GM19025 (cell line): ENCODE measurements around the gene VPS36.
A peak's percentile ranks its signal among the peaks of the same experiment; 100 is the strongest.
"Not testable (repeated sequence)": the region's sequence is repeated elsewhere in the genome, so short reads cannot be mapped to it uniquely, and the experiment has no call there.

Source experiments
- ATAC-seq: cut with Tn5 transposase; IDR thresholded peaks from one replicate; pipeline ENCODE4 v1.9.1; 2021; ENCODE audit warnings: mild to moderate bottlenecking, low read depth, moderate library complexity; ENCODE audit not compliant: unreplicated experiment

Gene VPS36, protein sequence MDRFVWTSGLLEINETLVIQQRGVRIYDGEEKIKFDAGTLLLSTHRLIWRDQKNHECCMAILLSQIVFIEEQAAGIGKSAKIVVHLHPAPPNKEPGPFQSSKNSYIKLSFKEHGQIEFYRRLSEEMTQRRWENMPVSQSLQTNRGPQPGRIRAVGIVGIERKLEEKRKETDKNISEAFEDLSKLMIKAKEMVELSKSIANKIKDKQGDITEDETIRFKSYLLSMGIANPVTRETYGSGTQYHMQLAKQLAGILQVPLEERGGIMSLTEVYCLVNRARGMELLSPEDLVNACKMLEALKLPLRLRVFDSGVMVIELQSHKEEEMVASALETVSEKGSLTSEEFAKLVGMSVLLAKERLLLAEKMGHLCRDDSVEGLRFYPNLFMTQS

DNA sequence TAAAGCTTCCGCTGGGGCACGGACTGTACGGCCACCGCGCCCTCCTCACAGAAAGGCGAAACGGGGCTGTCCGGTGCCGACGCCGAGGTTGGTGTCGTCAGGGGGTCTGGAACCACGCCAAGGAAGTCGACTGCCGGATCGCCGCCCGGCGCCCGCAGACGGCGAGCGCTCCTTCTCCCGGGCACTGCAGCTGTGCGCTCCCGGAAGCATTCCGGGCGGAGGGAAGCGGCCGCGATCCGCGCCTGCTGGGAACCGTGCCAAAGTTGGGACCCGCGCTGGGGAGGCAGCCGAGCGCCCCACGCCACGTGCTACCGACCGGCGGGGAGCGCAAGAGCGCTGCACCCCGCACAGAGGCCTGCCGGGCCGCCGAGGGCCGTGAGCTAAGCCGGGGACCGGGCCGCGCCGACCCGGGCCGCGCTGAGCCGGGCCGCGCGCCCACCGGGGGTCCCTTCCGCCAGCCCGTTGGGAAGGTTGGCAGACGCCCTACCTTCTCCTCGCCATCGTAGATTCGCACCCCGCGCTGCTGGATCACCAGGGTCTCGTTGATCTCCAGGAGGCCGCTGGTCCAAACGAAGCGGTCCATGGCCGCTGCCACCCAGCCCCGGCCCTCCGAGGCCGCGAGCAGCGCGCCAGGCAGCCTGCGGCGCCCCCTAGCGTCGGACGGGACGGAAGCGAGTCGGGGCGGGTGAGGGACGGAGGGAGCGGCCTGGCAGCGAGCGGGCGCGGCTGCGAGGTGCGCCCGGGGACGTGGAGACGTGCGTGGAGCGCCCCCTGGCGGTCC, at the start of gene VPS36:
Gene VPS36, minus strand, starts transcription at position 623 of the 781 bp plus-strand sequence. Its CDS starts 40 bp downstream, at position 583.
- peak; percentile 62 for ATAC-seq

DNA sequence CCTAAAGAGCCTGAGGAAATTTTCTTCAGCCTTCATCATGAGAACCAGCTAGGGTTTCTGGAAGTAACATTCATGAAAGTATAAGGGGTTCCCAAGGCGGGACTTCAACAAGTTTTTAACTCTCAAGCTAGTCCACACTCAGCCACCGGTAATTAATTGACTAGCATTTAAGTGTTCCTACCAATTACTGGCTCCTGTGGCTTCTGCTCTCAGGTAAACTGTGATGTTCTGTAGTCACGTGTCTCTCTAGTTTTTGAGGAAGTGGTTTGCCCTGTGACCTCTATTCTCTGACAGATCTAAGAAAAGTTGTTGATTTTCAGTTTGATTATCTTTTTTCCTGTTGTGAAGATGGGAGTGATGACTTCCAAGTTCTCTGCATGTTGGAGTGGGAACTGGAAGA, 47.5 kb upstream of the VPS36 start:
- ATAC-seq = peak; percentile 48

DNA sequence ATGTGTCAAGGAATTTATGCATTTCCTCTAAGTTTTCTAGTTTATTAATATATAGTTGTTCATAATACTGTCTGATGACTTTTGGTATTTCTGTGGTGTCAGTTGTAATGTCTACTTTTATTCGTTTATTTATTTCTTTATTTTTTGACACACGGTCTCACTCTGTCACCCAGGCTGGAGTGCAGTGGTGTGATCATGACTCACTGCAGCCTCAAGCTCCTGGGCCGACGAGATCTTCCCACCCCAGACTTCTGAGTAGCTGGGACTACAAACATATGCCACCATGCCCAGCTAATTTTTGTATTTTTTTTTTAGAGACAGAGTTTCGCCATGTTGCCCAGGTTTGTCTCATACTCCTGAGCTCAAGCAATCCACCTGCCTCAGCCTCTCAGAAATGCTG, 43.8 kb upstream of the VPS36 start:
- ATAC-seq = not testable (repeated sequence)

DNA sequence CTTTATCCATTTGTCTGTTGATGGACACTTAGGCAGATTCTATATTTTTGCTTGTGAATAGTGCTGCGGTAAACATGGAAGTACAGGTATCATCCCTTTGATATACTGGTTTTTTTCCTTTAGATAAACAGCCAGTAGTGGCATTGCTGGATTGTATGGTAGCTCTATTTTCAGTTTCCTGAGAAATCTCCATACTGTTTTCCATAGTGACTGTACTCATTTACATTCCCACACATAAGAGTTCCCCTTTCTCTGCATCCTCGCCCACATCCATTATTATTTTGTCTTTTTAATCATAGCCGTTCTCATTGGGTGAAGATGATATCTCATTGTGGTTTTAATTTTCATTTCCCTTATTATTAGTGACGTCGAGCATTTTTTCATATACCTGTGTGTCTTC, 40.6 kb upstream of the VPS36 start:
- ATAC-seq = not testable (repeated sequence)

DNA sequence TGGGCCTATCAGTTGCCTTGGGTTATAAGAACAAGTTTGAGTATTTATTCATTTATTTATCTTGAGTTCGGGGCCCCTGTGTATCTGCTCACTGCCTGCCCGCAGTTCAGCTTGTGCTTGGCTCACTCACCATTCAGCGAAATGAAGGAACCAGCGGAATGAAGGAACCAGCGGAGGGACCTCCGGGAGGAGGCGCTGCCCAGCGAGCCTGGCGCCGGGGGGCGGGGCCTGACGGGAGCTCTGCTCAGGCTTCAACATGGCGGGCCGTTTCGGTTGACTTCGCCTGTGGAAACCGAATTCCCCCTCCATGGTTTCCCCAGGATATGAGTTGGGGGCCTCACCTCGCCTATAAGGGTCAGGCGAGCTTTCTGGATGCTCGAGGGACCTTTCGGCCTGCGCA, 38.3 kb upstream of the VPS36 start:
- ATAC-seq = not testable (repeated sequence)

DNA sequence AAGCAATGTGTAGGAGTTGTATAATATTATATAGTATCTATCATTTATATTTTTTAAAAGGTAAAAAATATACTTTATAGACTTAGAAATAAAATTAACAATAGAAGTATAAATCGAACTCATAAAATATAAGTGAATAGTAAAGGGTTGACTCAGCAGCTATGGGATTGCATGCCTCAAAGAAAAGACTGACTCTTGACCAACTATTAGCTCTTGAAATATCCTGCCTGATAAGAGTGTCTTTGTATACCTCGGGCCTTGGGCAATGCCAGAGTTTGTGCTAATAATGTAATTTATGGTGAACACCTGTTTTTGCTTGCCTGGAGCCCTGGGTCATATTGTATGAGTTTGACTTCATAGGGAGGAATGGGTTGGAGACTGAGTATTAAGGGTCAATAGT, 36.6 kb upstream of the VPS36 start:
- ATAC-seq = not testable (repeated sequence)

DNA sequence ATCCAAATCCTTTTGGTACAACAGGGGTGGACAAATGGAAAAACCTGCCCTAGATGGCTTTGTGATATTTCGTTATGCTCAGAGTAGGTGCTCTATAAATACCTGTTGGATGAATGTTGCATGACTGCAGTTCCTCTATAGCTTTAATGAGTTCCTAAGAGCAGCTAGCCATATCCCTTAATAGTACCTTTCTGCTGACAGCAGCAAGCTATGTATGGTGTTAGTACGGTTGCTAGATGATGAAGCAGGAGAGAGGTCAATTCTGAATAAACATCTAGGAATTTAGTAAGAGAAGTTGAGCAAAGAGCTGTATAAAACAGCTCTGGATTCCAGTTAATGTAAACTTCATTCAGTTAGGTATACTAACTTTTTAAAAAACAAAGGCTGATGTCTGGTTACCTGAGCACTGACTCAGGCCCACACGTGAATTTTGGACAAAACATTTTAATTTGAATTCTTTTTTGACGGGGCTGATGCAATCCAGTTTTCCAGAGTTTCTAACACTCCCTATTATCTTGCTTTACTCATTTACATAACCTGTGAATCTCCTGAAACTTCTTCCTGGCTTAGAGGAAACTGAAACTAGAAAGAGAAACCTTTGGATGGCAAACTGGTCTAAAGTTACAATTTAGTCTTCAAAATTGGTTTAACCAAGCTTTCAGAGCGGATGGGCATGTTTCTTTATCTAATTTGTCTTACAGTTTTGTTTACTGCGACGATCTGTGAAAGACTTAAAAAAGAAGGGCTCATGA, 30.4 kb upstream of the VPS36 start:
- not testable (repeated sequence) for ATAC-seq

DNA sequence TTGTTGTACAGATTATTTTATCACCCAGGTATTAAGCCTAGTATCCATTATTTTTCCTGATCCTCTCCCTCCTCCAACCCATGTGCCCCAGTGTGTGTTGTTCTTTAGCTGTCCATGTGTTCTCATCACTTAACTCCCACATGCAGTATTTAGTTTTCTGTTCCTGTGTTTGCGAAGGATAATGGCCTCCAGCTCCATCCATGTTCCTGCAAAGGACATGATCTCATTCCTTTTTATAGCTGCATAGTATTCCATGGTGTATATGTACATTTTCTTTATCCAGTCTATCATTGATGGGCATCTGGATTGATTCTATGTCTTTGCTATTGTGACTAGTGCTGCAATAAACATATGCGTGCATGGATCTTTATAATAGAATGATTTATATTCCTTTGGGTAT, 18.1 kb upstream of the VPS36 start:
- ATAC-seq = not testable (repeated sequence)

DNA sequence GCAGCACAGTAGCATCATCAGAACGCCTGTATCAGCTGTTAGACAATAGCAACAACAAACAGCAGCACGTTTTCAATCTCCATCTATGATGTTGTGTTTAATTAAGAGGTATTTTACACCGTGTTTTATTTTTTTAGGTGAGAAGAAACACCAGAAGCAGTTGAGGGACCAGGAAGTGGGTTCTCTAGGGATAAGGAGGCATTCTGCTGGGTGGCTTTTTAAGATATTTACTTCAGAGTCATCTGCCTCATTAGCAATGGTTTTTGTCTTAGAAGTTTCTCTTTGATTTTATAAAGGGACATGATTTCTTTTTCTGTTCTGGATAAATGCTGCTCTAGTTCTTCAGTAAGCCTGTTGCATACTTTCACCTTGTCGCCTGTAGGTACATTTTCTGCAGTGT, 13.1 kb upstream of the VPS36 start:
- ATAC-seq = no peak

DNA sequence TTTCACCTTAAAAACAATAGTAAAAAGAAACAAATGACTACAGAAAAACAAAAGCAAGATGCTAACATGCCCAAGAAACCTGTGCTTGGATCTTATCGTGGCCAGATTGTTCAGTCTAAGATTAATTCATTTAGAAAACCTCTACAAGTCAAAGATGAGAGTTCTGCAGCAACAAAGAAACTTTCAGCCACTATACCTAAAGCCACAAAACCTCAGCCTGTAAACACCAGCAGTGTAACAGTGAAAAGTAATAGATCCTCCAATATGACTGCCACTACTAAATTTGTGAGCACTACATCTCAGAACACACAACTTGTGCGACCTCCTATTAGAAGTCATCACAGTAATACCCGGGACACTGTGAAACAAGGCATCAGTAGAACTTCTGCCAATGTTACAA, 10.8 kb upstream of the VPS36 start:
- ATAC-seq = no peak

DNA sequence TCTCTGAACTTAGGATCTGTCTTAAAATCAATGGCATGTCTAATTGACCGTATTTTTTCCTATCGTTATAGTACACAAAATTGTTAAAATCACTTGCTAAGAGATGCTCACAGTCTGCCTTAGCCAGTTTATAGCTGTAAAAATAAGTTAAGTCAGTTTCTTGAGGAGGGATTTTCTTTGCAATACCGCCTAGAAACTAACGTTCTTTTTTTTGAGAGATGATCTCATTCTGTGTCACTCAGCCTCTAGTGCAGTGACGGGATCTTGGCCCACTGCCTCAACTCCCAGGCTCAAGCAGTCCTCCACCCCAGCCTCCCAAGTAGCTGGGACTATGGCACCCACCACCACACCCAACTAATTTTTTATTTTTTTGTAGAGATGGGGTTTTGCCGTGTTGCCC, 9.2 kb upstream of the VPS36 start:
- no peak for ATAC-seq

DNA sequence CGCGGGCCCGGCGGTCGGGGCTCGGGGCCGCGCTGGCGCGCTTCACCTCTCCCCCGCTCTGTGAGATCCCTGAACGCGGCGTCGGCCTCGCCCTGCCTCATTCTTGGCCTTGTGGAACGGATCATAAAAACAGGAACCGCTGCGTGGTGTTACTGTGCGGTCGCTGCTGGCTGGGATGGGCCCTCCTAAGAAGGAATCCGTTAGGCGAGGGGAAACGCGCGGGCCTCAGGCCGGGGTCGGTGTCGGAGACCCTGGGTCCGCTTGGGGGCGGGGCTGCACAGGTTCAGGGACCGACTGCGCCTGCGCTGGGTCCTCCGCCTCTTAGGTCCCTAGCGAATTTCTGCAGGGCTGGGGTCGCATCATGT, 5.2 kb upstream of the VPS36 start:
- ATAC-seq = peak; percentile 13

DNA sequence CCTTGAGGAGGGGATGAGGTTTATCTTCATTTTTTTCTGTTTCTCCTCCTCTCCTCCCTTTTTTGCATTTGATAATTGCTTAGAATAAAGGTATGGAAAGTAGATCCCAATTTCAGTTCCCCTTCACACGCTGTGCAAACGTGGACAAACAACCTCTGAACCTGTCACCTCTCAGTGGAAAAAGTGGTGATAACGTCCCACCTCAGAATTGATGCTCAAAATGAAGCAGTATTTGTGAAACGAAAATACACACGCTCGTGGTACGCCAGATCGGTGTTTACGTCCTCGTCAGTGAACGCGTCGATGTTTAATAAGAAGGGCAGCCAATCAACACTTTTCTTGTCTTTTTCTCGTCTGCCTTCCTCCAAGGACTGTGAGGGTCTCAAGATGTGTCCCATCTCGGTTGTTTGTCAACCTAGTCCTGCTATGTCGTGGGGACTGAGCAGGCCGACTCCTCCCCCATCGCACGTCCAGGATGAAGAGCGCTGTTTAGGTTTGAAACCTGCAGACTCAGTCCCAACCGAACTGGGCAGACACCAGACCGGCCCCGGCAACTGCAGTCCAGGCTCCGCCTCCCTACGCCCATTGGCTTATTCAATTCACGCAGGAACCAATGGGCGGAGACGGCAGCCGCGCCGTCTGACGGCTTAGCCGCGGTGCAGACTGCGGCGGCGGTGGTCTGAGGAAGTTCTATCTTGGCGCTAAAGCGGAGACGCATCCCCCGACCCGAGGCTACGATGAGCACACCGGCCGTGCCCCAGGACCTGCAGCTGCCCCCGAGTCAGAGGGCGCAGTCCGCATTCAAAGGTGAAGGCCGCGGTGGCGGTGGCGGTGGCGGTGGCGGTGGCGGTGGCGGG, 4.6 kb upstream of the VPS36 start, which contains the start of gene CKAP2:
Gene CKAP2, plus strand, starts transcription at position 659 of the 857 bp plus-strand sequence. Its CDS starts 79 bp downstream, at position 738.
- ATAC-seq = peak; percentile 67

DNA sequence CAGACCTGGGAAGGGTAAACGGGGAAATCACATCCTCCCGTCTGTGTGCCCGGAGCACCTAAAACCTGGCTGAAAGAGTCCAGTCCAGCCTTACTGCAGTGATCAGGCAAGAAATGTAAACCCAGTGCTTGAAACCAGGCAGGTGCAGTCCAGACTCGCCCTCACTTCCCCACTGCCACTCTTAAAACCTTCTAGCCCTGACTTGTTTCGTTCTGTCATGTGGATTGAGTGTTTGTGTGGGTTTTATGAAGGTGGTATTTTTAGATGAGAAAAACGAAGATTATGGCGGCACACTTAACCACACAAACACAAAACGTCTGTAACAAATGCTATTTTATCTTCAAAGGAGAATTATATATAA, 4.0 kb upstream of the VPS36 start:
- peak; percentile 15 for ATAC-seq

DNA sequence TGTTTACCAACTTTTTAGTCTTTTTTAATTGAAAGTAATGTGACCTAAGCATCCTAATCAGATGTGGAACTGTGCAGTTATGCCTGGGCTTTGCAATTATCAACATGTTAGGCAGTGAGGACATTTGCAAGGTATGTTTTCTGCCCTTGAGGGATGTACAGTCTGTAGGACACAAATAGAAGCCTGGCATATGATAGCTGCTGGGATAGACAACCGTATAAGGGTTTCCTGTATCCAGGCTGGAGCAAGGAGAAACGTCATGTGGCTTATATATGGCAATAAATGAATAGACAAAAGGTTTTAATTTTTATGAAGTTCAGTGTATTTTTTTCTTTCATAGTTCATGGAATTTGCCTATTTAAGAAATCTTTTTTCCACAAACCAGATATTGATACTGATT, 2.0 kb upstream of the VPS36 start:
- no peak for ATAC-seq

DNA sequence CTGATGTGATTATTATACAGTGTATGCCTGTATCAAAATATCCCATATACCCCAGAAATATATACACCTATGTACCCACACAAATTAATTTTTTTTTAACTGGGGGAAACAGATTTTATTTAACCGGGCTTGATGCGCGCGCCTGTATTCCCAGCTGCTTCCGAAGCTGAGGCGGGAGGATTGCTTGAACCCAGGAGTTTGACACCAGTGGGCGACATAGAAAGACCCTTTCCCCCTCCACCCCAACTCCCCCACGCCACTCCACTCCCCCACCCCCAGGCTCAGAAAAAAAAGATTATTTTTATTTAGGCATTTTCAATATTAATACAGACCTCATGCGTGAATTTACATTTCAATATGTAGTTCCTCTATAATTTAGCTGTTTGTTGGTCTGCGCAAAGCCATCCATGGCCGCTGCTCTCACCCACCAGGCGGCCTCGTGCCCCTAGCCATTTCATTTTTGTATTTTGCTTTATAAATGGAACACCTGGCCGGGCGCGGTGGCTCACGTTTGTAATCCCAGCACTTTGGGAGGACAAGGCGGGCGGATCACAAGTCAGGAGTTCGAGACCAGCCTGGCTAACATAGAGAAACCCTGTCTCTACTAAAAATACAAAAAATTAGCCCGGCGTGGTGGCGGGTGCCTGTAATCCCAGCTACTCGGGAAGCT, 836 bp upstream of the VPS36 start:
- ATAC-seq = no peak

DNA sequence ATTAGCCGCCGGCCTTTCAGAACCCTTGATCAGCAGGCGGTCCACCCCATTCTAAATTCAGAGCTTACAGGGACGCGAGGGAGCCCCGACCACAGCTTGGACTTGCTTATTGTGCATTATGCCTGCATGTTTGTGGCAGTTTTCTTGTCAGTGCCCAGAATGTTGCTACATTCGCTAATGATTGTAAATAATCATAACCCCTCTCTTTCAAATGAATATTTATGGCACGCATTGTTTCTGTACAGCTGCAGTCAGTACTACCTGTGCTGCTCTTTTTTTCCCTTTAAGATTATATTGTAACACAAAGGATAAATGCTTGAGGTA, 321 bp upstream of the VPS36 start:
- ATAC-seq = no peak

DNA sequence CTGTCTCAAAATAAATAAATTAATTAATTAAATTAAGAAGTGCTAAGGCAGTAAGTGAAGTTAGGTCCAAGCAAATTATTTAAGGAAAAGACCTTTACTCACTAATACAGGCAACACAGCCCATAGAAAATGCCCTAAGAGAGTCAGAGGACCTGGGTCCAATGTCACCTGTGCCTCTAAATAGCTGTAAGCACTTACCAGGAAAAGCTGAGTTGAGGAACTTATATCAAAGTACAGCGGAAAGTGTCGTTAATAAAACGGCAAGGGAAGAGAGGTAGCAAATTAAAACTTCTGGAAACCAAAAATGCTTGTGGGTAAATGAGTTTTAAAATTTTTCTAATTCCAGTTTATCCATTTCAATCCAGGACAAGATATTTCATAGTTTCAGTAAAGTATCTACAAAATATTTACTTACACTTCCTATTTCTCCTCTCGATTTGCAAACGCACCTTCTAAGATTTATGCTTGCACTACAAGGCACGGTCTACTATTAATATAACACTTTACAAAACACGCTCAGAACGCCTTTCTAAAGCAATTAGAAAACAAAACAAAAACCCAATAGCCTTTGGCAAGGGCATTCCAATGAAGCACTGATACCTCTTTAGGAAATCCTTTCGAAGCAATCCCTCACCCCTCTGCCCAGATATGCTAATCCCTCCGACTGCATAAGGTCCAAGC, 963 bp downstream of the VPS36 start:
- no peak for ATAC-seq
